Progenitor cell of endocrine pancreas (in vitro differentiated cells): ENCODE measurements around the gene WAS. TPM values are rescaled to one million over a fixed set of nuclear protein-coding genes. Genes with fewer than 3 reads are reported as not detected.
A peak's percentile ranks its signal among the peaks of the same experiment; 100 is the strongest.
"Not testable (repeated sequence)": the region's sequence is repeated elsewhere in the genome, so short reads cannot be mapped to it uniquely, and the experiment has no call there.

Experiments used
- DNase-seq: peaks from one replicate; pipeline ENCODE4 v3.0.0; 2021; ENCODE audit warnings: low spot score; ENCODE audit not compliant: unreplicated experiment
- H3K27ac Mint-ChIP-seq: 2 replicates; pipeline ENCODE4 v1.8.0; 2021; ENCODE audit warnings: mild to moderate bottlenecking, moderate library complexity, mixed read lengths
- H3K27me3 Mint-ChIP-seq: 2 replicates; pipeline ENCODE4 v1.8.0; 2021; ENCODE audit warnings: mixed read lengths
- H3K36me3 Mint-ChIP-seq: 2 replicates; pipeline ENCODE4 v1.8.0; 2022; ENCODE audit warnings: mixed read lengths; ENCODE audit not compliant: insufficient read depth
- H3K4me1 Mint-ChIP-seq: 2 replicates; pipeline ENCODE4 v1.8.0; 2021; ENCODE audit warnings: low read depth, mixed read lengths
- H3K4me3 Mint-ChIP-seq: 2 replicates; pipeline ENCODE4 v1.8.0; 2021; ENCODE audit warnings: low read depth, mild to moderate bottlenecking, moderate library complexity, mixed read lengths
- H3K9me3 Mint-ChIP-seq: 2 replicates; pipeline ENCODE4 v1.8.0; 2021; ENCODE audit warnings: low read depth, mixed read lengths
- total RNA-seq: library from RNA; stranded (reverse); gene quantifications from 2 replicates; pipeline ENCODE4 v1.2.1, GENCODE V29; 2021
- TF ChIP-seq, protein P1 (sequence below): fragments of 200-600 bp; sonication (generic); IDR thresholded peaks from one replicate; pipeline ENCODE4 v1.5.0; 2021; ENCODE audit warnings: antibody characterized with exemption, mild to moderate bottlenecking; ENCODE audit not compliant: unreplicated experiment

The WAS gene
- total RNA-seq, 1 donor from 2014 or later = 1.2 TPM

- Mint-ChIP-seq H3K27ac (no peak overlapping the region), H3K27me3 (no peaks in the 10 kb centered on the region), H3K36me3 (no peaks in the 10 kb centered on the region), H3K9me3 (peaks cover 5% of the 10 kb centered on the region), H3K4me1 (no peaks in the 10 kb centered on the region), H3K4me3 (no peak overlapping the region)
- TF ChIP-seq, protein P1, sequence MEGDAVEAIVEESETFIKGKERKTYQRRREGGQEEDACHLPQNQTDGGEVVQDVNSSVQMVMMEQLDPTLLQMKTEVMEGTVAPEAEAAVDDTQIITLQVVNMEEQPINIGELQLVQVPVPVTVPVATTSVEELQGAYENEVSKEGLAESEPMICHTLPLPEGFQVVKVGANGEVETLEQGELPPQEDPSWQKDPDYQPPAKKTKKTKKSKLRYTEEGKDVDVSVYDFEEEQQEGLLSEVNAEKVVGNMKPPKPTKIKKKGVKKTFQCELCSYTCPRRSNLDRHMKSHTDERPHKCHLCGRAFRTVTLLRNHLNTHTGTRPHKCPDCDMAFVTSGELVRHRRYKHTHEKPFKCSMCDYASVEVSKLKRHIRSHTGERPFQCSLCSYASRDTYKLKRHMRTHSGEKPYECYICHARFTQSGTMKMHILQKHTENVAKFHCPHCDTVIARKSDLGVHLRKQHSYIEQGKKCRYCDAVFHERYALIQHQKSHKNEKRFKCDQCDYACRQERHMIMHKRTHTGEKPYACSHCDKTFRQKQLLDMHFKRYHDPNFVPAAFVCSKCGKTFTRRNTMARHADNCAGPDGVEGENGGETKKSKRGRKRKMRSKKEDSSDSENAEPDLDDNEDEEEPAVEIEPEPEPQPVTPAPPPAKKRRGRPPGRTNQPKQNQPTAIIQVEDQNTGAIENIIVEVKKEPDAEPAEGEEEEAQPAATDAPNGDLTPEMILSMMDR = no peak
- DNase-seq = no peak
These were observed 16.9 kb upstream of the WAS start for GRCh38 chrX:48666649-48667048.

DNA sequence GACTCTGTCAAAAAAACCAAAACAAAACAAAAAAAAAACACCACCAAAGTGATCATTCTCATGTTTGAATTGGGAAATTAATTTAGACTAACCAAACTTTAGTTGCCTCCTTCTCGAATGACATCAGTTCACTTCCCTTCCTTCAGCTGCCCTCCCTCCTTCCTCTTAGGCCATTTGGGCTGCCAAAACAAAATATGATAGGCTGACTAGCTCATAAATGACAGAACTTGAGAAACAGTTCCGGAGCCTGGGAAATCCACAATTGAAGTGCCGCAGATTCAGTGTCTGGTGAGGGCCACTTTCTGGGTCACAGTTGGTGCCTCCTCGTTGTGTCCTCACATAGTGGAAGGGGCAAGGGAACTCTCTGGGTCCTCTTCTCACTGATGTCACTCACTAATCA is 16.1 kb upstream of the WAS start:
- H3K4me3 Mint-ChIP-seq = no peak overlapping the region
- no peaks in the 10 kb centered on the region for H3K27me3 Mint-ChIP-seq
- peaks cover 5% of the 10 kb centered on the region for H3K9me3 Mint-ChIP-seq
- no peak for DNase-seq
- TF ChIP-seq, protein P1 = no peak
- no peak overlapping the region for H3K27ac Mint-ChIP-seq
- H3K36me3 Mint-ChIP-seq = no peaks in the 10 kb centered on the region
- H3K4me1 Mint-ChIP-seq = no peaks in the 10 kb centered on the region

- not testable (repeated sequence) for H3K4me1 Mint-ChIP-seq, H3K36me3 Mint-ChIP-seq, H3K27me3 Mint-ChIP-seq, H3K9me3 Mint-ChIP-seq, DNase-seq, H3K4me3 Mint-ChIP-seq, H3K27ac Mint-ChIP-seq
These were observed 15.4 kb upstream of the WAS start for GRCh38 chrX:48668187-48668586.

DNA sequence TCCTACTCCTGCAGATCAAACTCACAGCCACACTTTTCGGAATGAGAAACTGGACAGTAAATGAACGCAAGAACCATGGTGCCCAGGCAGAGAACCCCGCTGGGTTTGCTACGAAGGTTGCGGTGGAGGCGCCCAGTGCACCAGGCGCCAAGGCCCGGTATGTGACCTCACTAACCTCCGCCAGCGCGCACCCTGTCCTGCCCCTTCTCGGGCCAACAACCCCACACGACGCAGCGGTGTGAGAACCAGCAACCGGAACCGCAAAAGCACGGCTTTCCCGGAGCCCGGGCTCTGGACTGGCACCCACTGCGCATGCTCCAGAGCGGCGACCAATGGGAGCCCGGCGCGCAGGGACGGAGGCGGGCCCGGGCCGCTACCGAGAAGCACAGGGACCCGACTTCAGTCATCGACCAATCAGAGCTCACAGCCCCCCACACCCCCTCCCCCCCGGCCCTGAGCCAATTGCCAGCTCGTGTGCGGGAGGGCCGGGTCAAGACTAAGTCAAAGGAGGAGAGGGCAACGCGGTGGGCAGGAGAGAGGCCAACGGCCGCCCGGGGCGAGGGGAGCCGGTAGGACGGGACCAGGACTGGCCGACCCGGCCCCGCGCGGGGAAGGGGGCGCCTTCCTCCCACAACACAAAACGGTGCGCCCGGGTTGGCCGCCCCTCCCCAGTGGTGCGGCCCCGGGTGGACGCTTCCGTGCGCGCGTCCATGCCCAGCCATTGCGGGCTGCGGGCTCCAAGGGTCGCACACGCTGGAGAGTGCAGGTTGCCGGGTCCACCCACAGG is 7.3 kb upstream of the WAS start:
- peaks cover 12% of the 10 kb centered on the region for H3K4me1 Mint-ChIP-seq
- H3K4me3 Mint-ChIP-seq = peak overlapping the region; percentile 87
- peak overlapping the region; percentile 97 for H3K27ac Mint-ChIP-seq
- no peaks in the 10 kb centered on the region for H3K36me3 Mint-ChIP-seq
- DNase-seq = peak; percentile 77
- peaks cover 3% of the 10 kb centered on the region for H3K9me3 Mint-ChIP-seq
- TF ChIP-seq, protein P1 = no peak
- H3K27me3 Mint-ChIP-seq = no peaks in the 10 kb centered on the region

GRCh38 chrX:48676893-48677270 is 6.7 kb upstream of the WAS start:
- Mint-ChIP-seq H3K9me3 (peaks cover 3% of the 10 kb centered on the region), H3K36me3 (no peaks in the 10 kb centered on the region), H3K4me1 (peaks cover 12% of the 10 kb centered on the region), H3K27ac (peak overlapping the region; percentile 94), H3K4me3 (peak overlapping the region; percentile 87), H3K27me3 (no peaks in the 10 kb centered on the region)
- DNase-seq = no peak
- TF ChIP-seq, protein P1 = no peak

DNA sequence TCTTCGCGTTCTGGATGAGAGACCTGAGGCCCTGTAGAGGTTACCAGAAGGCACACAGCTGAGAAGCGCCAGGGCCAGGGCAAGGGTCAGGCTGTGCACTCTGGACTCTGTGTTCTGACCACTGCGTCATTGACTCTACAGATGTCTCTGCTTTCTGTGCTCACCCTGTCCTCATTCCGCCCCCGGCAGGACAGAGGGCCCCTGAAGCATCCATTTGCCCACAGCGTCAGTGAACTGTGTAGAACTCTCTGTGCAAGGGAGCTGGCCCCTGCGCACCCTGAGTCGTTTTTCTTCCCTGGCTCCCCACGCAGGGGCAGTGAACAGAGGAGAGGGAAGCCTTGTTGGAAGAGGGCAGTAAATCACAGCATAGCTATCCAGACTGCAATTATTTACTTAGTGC is 6.1 kb upstream of the WAS start:
- peak overlapping the region; percentile 87 for H3K4me3 Mint-ChIP-seq
- peaks cover 12% of the 10 kb centered on the region for H3K4me1 Mint-ChIP-seq
- no peaks in the 10 kb centered on the region for H3K36me3 Mint-ChIP-seq
- TF ChIP-seq, protein P1 = no peak
- H3K27me3 Mint-ChIP-seq = peaks cover 4% of the 10 kb centered on the region
- no peak for DNase-seq
- peak overlapping the region; percentile 94 for H3K27ac Mint-ChIP-seq
- H3K9me3 Mint-ChIP-seq = peaks cover 5% of the 10 kb centered on the region

DNA sequence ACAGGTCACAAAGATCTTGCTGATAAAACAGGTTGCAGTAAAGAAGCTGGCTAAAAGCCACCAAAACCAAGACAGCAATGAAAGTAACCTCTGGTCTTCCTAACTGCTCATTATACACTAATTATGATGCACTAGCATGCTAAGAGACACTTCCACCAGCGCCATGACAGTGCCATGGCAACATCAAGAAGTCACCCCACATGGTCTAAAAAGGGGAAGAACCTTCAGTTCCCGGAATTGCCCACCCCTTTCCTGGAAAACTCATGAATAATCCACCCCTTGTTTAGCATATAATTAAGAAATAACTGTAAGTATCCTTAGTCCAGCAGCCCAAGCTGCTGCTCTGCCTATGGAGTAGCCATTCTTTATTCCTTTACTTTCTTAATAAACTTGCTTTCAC is 3.1 kb upstream of the WAS start:
- DNase-seq, H3K4me3 Mint-ChIP-seq, H3K27ac Mint-ChIP-seq, H3K36me3 Mint-ChIP-seq: not testable (repeated sequence)
- Mint-ChIP-seq H3K9me3 (peaks cover 14% of the 10 kb centered on the region), H3K4me1 (peaks cover 12% of the 10 kb centered on the region), H3K27me3 (peaks cover 17% of the 10 kb centered on the region)

- peaks cover 14% of the 10 kb centered on the region for H3K9me3 Mint-ChIP-seq
- H3K36me3 Mint-ChIP-seq, H3K4me1 Mint-ChIP-seq, DNase-seq, H3K27ac Mint-ChIP-seq, H3K4me3 Mint-ChIP-seq: not testable (repeated sequence)
- peaks cover 18% of the 10 kb centered on the region for H3K27me3 Mint-ChIP-seq
These were observed 2.7 kb upstream of the WAS start for GRCh38 chrX:48680925-48681324.
